ENCODE measurements around the gene C14orf39. TPM values are rescaled to one million over a fixed set of nuclear protein-coding genes. Genes with fewer than 3 reads are reported as not detected.

C14orf39 gene
- total and polyA plus RNA-seq, 11 donors = not detected

GRCh38 chr14:60396718-60397343 is 89.0 kb downstream of the C14orf39 start:
- Histone ChIP-seq H3K27ac (no peak overlapping the region), H3K27me3 (no peaks in the 10 kb centered on the region), H3K4me1 (no peaks in the 10 kb centered on the region), H3K9me3 (peaks cover 0 to 18% (median 8%) of the 10 kb centered on the region in 12 donors), H3K4me3 (no peak overlapping the region), H3K36me3 (no peaks in the 10 kb centered on the region)
- TF ChIP-seq CTCF (IDR thresholded peaks at IDR 0.05) (no peak), POLR2A (IDR thresholded peaks at IDR 0.05) (no peak)
- WGBS, 4 donors = 37 to 64% (median 56%) methylated on average over 2 of the region's 2 CpGs
- DNase-seq (no peak), ATAC-seq (no peak)
- intact Hi-C loops (cut with DNase I) = no loop called here

Other genes with a start within 250 kb of the C14orf39 start
- gene PPM1A, start 236.8 kb downstream of the C14orf39 start, total RNA-seq = 100 to 1,000 TPM in 4 of 9 donors, 10 to 100 TPM in 5; 60.7 to 126 (median 95.1) TPM
- 10 to 100 TPM; 27.7 to 55.1 TPM for gene PPM1A, start 236.8 kb downstream of the C14orf39 start, polyA plus RNA-seq
- gene SIX6, start 23.1 kb upstream of the C14orf39 start, total RNA-seq = not detected
- gene SIX6, start 23.1 kb upstream of the C14orf39 start, polyA plus RNA-seq = not detected
- gene SIX1, start 163.4 kb upstream of the C14orf39 start, total RNA-seq = under 1 TPM in 3 of 9 donors, not detected in 6; 0.19 to 0.27 (median 0.25) TPM
- gene SIX1, start 163.4 kb upstream of the C14orf39 start, polyA plus RNA-seq = not detected
- gene SIX4, start 238.3 kb upstream of the C14orf39 start, total RNA-seq = 1 to 10 TPM in 6 of 9 donors, under 1 TPM in 3; 0.64 to 2.9 (median 1.4) TPM
- under 1 TPM; 0.27 to 0.32 TPM for gene SIX4, start 238.3 kb upstream of the C14orf39 start, polyA plus RNA-seq
- gene MNAT1, start 248.7 kb upstream of the C14orf39 start, total RNA-seq = 10 to 100 TPM; 21.4 to 32.6 (median 27.0) TPM
- gene MNAT1, start 248.7 kb upstream of the C14orf39 start, polyA plus RNA-seq = 10 to 100 TPM; 18.9 to 24.3 TPM